Renal cortex interstitium (tissue), 11 donors: ENCODE measurements around the gene ENOX1. TPM values are rescaled to one million over a fixed set of nuclear protein-coding genes. Genes with fewer than 3 reads are reported as not detected.
"Not testable (repeated sequence)": the region's sequence is repeated elsewhere in the genome, so short reads cannot be mapped to it uniquely, and the experiment has no call there.

Experiments
- DNase-seq, 11 donors: peaks; one replicate each; pipeline ENCODE4 v3.0.0-alpha.2; 2013; ENCODE audit warnings: low read depth in 9 of 11, low spot score in 4 of 11; ENCODE audit errors: extremely low read depth in 1 of 11
- polyA plus RNA-seq, 3 donors: library from polyadenylated mRNA; unstranded; fragments of 120-200 nt; gene quantifications; one replicate each; pipeline ENCODE4 v1.2.1, GENCODE V29; 2013; ENCODE audit not compliant: insufficient read length in 3 of 3

Gene ENOX1
- polyA plus RNA-seq, 3 donors, result 8.4 to 11.1 (median 9.7) TPM

GRCh38 chr13:43195112-43195511 is 591.7 kb downstream of the ENOX1 start:
- no peak for DNase-seq

GRCh38 chr13:43193789-43194420 is 592.9 kb downstream of the ENOX1 start:
- no peak for DNase-seq

- DNase-seq, result no peak
Measured at GRCh38 chr13:43191546-43191945, 595.2 kb downstream of the ENOX1 start.

- DNase-seq, result no peak
Measured at GRCh38 chr13:43185226-43185625, 601.5 kb downstream of the ENOX1 start.

- no peak for DNase-seq
Measured at GRCh38 chr13:43180837-43181236, 605.9 kb downstream of the ENOX1 start.

GRCh38 chr13:43180036-43180660 is 606.6 kb downstream of the ENOX1 start:
- no peak for DNase-seq

GRCh38 chr13:43171489-43171888 is 615.3 kb downstream of the ENOX1 start:
- no peak for DNase-seq

GRCh38 chr13:43170506-43170905 is 616.3 kb downstream of the ENOX1 start:
- DNase-seq, result no peak

- not testable (repeated sequence) for DNase-seq
Measured at GRCh38 chr13:43168434-43168833, 618.3 kb downstream of the ENOX1 start.

GRCh38 chr13:43167731-43168130 is 619.0 kb downstream of the ENOX1 start:
- DNase-seq, result peak in 1 of 11 donors; percentile 32

- no peak for DNase-seq
Measured at GRCh38 chr13:43166644-43167457, 619.9 kb downstream of the ENOX1 start.

Other genes starting within 250 kb of the ENOX1 start
- gene CCDC122, start 92.8 kb upstream of the ENOX1 start, polyA plus RNA-seq, result 10 to 100 TPM; 10.5 to 19.9 (median 16.2) TPM
- gene LACC1, start 92.9 kb upstream of the ENOX1 start, polyA plus RNA-seq, result 1 to 10 TPM; 4.3 to 4.7 (median 4.4) TPM